Testis (tissue), 2 donors: Measurements from ENCODE around the gene C11orf68.

Experiments used
- POLR2A ChIP-seq: fragments of 450-650 bp; IDR thresholded peaks from one replicate; pipeline ENCODE4 v1.6.1; 2017; ENCODE audit warnings: antibody characterized with exemption, mild to moderate bottlenecking, moderate library complexity
- TF ChIP-seq, protein P1 (sequence below), 3 experiments: fragments of 450-650 bp in 2 of 3; fragments of 200-600 bp in 1 of 3; sonication (generic) in 1 of 3; IDR thresholded peaks; one replicate each; pipeline ENCODE4 v1.5.1; 2016 to 2019; ENCODE audit warnings: antibody characterized with exemption in 3 of 3, mild to moderate bottlenecking in 2 of 3, moderate library complexity in 1 of 3

DNA sequence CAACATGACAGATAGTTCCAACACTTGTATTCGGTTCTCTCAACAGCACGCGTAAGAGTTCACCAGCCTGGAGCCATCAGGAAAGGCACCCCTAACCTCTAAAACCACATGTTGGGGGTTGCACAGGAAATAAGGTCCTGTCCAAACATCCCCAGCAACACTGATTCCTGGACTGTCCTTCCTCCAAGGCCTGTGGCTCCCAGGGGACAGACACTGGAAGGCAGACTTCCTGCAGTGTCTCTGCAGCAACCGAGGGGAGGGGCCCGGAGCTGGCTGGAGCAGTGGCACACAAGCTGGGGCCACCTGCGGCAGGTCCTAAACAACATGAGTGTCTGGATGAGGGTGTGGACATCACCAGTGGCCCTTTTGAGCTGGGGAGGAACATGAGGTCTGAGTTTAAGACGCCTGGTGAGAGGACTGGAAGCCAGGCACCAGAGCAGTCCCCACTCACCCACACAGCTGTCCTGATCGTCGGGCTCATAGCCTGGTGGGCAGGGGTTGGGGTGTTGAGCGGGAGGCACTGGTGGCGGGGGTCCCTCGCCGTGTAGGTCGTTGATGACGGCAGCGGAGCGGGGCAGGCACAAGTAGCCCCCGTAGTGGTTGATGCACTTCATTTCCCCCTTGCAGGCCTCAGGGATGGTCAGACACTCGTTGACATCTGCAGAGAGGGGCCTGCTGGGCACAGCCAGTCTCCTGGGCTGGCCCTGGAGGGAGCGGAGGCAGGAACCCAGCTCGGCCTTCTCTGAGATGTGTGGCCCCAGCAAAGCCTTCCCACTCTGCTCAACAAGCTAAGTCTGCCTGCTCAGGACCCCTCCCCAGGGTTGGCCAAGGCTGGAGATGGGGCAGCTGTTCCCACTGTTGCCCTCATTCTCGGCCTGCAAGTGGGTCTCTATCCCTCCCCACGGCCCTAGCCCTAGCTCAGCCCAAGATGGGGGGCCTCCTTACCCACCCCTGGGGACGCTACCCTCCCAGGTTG is 47.9 kb downstream of the C11orf68 start:
- TF ChIP-seq, protein P1, sequence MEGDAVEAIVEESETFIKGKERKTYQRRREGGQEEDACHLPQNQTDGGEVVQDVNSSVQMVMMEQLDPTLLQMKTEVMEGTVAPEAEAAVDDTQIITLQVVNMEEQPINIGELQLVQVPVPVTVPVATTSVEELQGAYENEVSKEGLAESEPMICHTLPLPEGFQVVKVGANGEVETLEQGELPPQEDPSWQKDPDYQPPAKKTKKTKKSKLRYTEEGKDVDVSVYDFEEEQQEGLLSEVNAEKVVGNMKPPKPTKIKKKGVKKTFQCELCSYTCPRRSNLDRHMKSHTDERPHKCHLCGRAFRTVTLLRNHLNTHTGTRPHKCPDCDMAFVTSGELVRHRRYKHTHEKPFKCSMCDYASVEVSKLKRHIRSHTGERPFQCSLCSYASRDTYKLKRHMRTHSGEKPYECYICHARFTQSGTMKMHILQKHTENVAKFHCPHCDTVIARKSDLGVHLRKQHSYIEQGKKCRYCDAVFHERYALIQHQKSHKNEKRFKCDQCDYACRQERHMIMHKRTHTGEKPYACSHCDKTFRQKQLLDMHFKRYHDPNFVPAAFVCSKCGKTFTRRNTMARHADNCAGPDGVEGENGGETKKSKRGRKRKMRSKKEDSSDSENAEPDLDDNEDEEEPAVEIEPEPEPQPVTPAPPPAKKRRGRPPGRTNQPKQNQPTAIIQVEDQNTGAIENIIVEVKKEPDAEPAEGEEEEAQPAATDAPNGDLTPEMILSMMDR (IDR thresholded peaks at IDR 0.05): no peak
- TF ChIP-seq POLR2A: no peak
